Left forelimb (tissue), 1 donor: ENCODE measurements around the gene SRSF3.
"Not testable (repeated sequence)": the region's sequence is repeated elsewhere in the genome, so short reads cannot be mapped to it uniquely, and the experiment has no call there.

Experiments used
- DNase-seq: peaks from one replicate; pipeline ENCODE4 v3.0.0-alpha.2; 2018; ENCODE audit warnings: low spot score

Gene SRSF3

DNA sequence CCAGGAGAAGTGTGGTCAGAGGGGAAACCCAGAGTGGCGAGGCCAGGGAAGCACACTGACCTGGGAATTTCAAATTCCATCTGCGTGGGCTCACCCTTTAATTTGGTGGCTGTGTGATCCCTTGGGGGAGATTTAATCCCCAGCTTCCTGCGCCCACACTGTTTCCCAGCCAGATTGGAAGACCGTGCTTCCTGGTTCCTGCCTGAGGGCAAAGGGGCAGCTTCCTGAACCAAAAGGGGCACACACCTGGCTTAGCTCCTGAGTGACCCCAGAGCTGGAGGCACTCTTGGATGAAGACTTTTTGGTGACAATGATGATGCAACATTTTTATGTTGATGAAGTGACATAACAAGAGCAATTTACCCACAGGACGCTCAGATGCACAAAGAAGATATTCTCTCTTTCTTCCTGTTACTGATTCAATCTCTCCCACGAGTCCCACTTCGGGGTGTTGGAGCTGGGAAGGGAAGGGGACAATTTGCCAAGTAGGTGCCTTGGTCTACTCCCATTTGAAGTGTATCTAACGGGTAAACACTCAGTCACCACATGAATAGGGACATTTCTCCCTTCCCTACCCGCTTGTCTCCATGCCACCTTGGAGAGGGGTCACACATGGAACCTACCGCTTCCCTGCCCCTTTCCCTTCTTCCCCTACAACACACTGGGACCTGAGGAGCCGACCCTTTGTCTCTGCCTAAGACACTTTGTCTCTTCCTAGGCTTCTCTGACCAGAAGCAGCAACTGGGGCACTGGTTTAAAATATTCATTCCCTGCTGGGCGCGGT, 55.7 kb downstream of the SRSF3 start:
- DNase-seq: no peak

DNA sequence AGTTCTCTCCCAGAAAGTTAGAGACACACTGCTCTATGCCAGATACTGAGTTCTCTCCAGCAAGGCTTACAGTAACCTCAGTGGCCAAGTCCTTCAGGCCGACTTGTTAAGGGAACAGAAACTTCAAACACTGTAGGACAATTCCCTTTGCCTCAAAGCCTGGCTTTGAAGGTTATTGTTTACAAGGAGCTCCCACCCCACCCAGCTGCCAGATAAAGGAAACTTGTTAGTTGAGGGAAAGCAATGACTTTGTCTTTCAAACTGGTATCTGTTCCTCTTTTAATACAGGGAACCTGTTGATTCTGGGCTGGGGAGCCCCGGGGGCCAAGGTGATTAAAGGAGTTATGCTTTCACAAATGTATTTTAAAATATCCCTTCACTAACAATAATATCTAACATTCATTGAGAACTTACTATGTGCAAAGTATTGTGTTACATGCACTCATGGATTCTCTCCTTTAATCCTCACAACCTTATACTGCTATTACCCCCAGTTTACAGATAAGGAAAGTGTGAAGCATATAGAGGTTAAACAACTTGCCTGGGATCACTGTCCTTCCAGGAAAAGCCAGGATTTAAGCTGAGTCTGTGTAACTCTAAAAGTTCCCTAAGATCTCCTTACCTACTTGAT, 56.8 kb downstream of the SRSF3 start:
- DNase-seq: no peak

DNA sequence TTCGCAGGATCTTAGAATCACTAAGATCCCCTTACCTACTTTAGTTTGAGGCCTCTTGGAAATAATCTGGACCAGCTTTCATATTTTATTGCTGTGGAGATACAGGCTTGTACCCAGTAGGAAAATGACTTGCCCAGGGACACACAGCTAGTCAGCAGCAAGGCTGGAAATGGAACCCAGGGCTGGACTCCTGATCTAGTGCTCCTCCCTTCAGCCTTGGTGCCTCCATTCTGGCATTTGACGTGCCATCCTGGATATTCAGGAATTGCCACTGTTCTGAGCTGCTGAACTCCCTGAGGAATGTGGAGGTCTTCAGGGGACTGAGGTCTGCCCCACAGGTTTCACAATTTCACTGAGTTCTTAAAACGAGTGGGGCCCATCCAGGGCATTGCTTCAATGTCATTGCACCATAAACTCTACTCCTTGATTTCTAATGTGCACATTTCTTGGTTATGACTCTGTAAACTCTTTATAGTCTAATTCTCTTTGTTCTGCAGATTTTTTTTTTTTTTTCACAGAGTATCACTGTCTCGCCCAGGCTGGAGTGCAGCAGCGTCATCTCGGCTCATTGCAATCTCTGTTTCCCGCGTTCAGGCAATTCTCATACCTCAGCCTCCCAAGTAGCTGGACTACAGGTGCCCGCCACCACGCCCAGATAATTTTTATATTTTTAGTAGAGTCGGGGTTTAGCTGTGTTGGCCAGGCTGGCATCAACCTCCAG, 57.7 kb downstream of the SRSF3 start:
- no peak for DNase-seq

DNA sequence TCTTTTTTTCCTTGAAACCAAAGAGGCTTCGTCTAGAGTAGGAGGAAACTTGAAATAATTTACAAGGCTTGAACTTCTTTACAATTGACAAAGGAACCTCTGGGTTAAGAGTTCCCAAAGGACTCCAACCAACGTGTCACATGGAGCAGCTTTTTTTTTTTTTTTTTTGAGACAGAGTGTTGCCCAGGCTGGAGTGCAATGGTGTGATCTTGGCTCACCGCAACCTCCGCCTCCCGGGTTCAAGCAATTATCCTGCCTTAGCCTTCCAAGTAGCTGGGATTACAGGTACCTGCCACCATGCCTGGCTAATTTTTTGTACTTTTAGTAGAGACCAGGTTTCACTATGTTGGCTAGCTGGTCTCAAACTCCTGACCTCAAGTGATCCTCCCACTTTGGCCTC, 60.3 kb downstream of the SRSF3 start:
- not testable (repeated sequence) for DNase-seq
